Suprapubic skin (tissue), 4 donors: Measurements from ENCODE around the gene RAB44.

ENCODE experiments used
- CTCF ChIP-seq, 2 donors: fragments of 200-600 bp in 1 of 2; fragments of 450-650 bp in 1 of 2; sonication (generic) in 1 of 2; IDR thresholded peaks; one replicate each; pipeline ENCODE4 v1.5.1; 2016 to 2019; ENCODE audit warnings: antibody characterized with exemption in 2 of 2, mild to moderate bottlenecking in 1 of 2, moderate library complexity in 1 of 2
- EP300 ChIP-seq: sonication (generic); formaldehyde crosslinking; IDR thresholded peaks from one replicate; pipeline ENCODE4 v1.6.1; 2017; ENCODE audit warnings: antibody characterized with exemption
- POLR2A ChIP-seq, 2 donors: fragments of 450-650 bp; IDR thresholded peaks; one replicate each; pipeline ENCODE4 v1.6.1; 2017; ENCODE audit warnings: antibody characterized with exemption in 2 of 2, mild to moderate bottlenecking in 2 of 2, moderate library complexity in 2 of 2
- POLR2AphosphoS5 ChIP-seq, 3 donors: sonication (generic); formaldehyde crosslinking; IDR thresholded peaks; one replicate each; pipeline ENCODE4 v1.6.1; 2017; ENCODE audit warnings: antibody characterized with exemption in 3 of 3

- TF ChIP-seq CTCF (IDR thresholded peaks at IDR 0.05): no peak
- TF ChIP-seq POLR2A (IDR thresholded peaks at IDR 0.05): no peak
- no peak for TF ChIP-seq POLR2AphosphoS5 (IDR thresholded peaks at IDR 0.05)
- TF ChIP-seq EP300: no peak
Measured at GRCh38 chr6:36745836-36746235, 48.2 kb downstream of the RAB44 start.
